Activated T-cell treated with anti-CD3 and anti-CD28 coated beads, Interleukin-2, amount 50 U/mL, for 24 hours (primary cell): ENCODE data around the gene SMARCD3.

Source experiments
- DNase-seq: peaks from one replicate; pipeline ENCODE4 v3.0.0-alpha.2; 2020
- H3K27ac Mint-ChIP-seq: 2 replicates; pipeline ENCODE4 v1.8.0; 2020; ENCODE audit warnings: mild to moderate bottlenecking, mixed read lengths
- H3K27me3 Mint-ChIP-seq: 2 replicates; pipeline ENCODE4 v1.8.0; 2020; ENCODE audit warnings: mixed read lengths
- H3K36me3 Mint-ChIP-seq: 2 replicates; pipeline ENCODE4 v1.8.0; 2020; ENCODE audit warnings: low read depth, mixed read lengths
- H3K4me1 Mint-ChIP-seq: 2 replicates; pipeline ENCODE4 v1.8.0; 2020; ENCODE audit warnings: low read depth, mixed read lengths
- H3K4me3 Mint-ChIP-seq: 2 replicates; pipeline ENCODE4 v1.8.0; 2020; ENCODE audit warnings: mild to moderate bottlenecking, moderate library complexity, mixed read lengths
- H3K9me3 Mint-ChIP-seq: 2 replicates; pipeline ENCODE4 v1.8.0; 2020; ENCODE audit warnings: mixed read lengths

Gene SMARCD3

GRCh38 chr7:151239837-151240459, 8.5 kb downstream of the SMARCD3 start:
- no peaks in the 10 kb centered on the region for H3K27me3 Mint-ChIP-seq
- H3K36me3 Mint-ChIP-seq: peaks cover 56% of the 10 kb centered on the region
- DNase-seq: no peak
- no peaks in the 10 kb centered on the region for H3K9me3 Mint-ChIP-seq
- H3K4me1 Mint-ChIP-seq: peaks cover 30% of the 10 kb centered on the region
- no peak overlapping the region for H3K4me3 Mint-ChIP-seq
- H3K27ac Mint-ChIP-seq: peak overlapping the region; percentile 50

- no peak for DNase-seq
- H3K4me1 Mint-ChIP-seq: peaks cover 30% of the 10 kb centered on the region
- no peaks in the 10 kb centered on the region for H3K27me3 Mint-ChIP-seq
- H3K9me3 Mint-ChIP-seq: no peaks in the 10 kb centered on the region
- H3K36me3 Mint-ChIP-seq: peaks cover 63% of the 10 kb centered on the region
- H3K27ac Mint-ChIP-seq: no peak overlapping the region
- no peak overlapping the region for H3K4me3 Mint-ChIP-seq
Observed at GRCh38 chr7:151238924-151239836, 9.3 kb downstream of the SMARCD3 start.

GRCh38 chr7:151238190-151238810, 10.2 kb downstream of the SMARCD3 start:
- Mint-ChIP-seq H3K9me3 (no peaks in the 10 kb centered on the region), H3K36me3 (peaks cover 72% of the 10 kb centered on the region), H3K4me1 (peaks cover 30% of the 10 kb centered on the region), H3K4me3 (no peak overlapping the region), H3K27me3 (no peaks in the 10 kb centered on the region), H3K27ac (no peak overlapping the region)
- no peak for DNase-seq

- no peaks in the 10 kb centered on the region for H3K27me3 Mint-ChIP-seq
- peaks cover 25% of the 10 kb centered on the region for H3K4me1 Mint-ChIP-seq
- H3K4me3 Mint-ChIP-seq: no peak overlapping the region
- DNase-seq: no peak
- H3K36me3 Mint-ChIP-seq: peaks cover 79% of the 10 kb centered on the region
- H3K9me3 Mint-ChIP-seq: no peaks in the 10 kb centered on the region
- no peak overlapping the region for H3K27ac Mint-ChIP-seq
Observed at GRCh38 chr7:151237244-151238189, 11.0 kb downstream of the SMARCD3 start.

GRCh38 chr7:151236406-151236805, 12.1 kb downstream of the SMARCD3 start:
- Mint-ChIP-seq H3K4me1 (peaks cover 33% of the 10 kb centered on the region), H3K4me3 (no peak overlapping the region), H3K27ac (no peak overlapping the region), H3K36me3 (peaks cover 79% of the 10 kb centered on the region), H3K27me3 (no peaks in the 10 kb centered on the region), H3K9me3 (no peaks in the 10 kb centered on the region)
- DNase-seq: no peak

GRCh38 chr7:151235091-151235787, 13.3 kb downstream of the SMARCD3 start:
- H3K4me3 Mint-ChIP-seq: peak overlapping the region; percentile 23
- no peak for DNase-seq
- H3K27ac Mint-ChIP-seq: peak overlapping the region; percentile 99
- H3K27me3 Mint-ChIP-seq: no peaks in the 10 kb centered on the region
- no peaks in the 10 kb centered on the region for H3K9me3 Mint-ChIP-seq
- H3K36me3 Mint-ChIP-seq: peaks cover 70% of the 10 kb centered on the region
- peaks cover 37% of the 10 kb centered on the region for H3K4me1 Mint-ChIP-seq

GRCh38 chr7:151233804-151234203, 14.7 kb downstream of the SMARCD3 start:
- peak overlapping the region; percentile 99 for H3K27ac Mint-ChIP-seq
- peak overlapping the region; percentile 99 for H3K4me3 Mint-ChIP-seq
- H3K4me1 Mint-ChIP-seq: peaks cover 37% of the 10 kb centered on the region
- no peaks in the 10 kb centered on the region for H3K27me3 Mint-ChIP-seq
- DNase-seq: no peak
- H3K9me3 Mint-ChIP-seq: no peaks in the 10 kb centered on the region
- H3K36me3 Mint-ChIP-seq: peaks cover 59% of the 10 kb centered on the region

- Mint-ChIP-seq H3K4me3 (peak overlapping the region; percentile 99), H3K36me3 (peaks cover 54% of the 10 kb centered on the region), H3K4me1 (peaks cover 39% of the 10 kb centered on the region)
Observed at GRCh38 chr7:151232917-151233701, 15.4 kb downstream of the SMARCD3 start.

GRCh38 chr7:151232091-151232916, 16.2 kb downstream of the SMARCD3 start, which contains the start of gene CHPF2:
TSS of gene CHPF2 (plus strand) at chr7:151232483. CDS start at chr7:151234012, 1,529 bp downstream.
- no peaks in the 10 kb centered on the region for H3K27me3 Mint-ChIP-seq
- peaks cover 48% of the 10 kb centered on the region for H3K36me3 Mint-ChIP-seq
- peak within 1 kb of the TSS; percentile 99 for H3K4me3 Mint-ChIP-seq
- peaks cover 46% of the 10 kb centered on the region for H3K4me1 Mint-ChIP-seq
- no peaks in the 10 kb centered on the region for H3K9me3 Mint-ChIP-seq
- DNase-seq: peak; percentile 91
- peak within 1 kb of the TSS; percentile 99 for H3K27ac Mint-ChIP-seq

More at GRCh38 chr7:151232917-151233701, 15.4 kb downstream of the SMARCD3 start:
- peak; percentile 84 for DNase-seq
- H3K9me3 Mint-ChIP-seq: no peaks in the 10 kb centered on the region
- H3K27me3 Mint-ChIP-seq: no peaks in the 10 kb centered on the region
- peak overlapping the region; percentile 99 for H3K27ac Mint-ChIP-seq

- no peaks in the 10 kb centered on the region for H3K9me3 Mint-ChIP-seq
- peak overlapping the region; percentile 99 for H3K4me3 Mint-ChIP-seq
- peaks cover 47% of the 10 kb centered on the region for H3K36me3 Mint-ChIP-seq
- no peak overlapping the region for H3K27ac Mint-ChIP-seq
- peaks cover 54% of the 10 kb centered on the region for H3K4me1 Mint-ChIP-seq
- DNase-seq: no peak
- no peaks in the 10 kb centered on the region for H3K27me3 Mint-ChIP-seq
Observed at GRCh38 chr7:151231080-151231479, 17.4 kb downstream of the SMARCD3 start.

GRCh38 chr7:151229249-151229648, 19.2 kb downstream of the SMARCD3 start:
- Mint-ChIP-seq H3K4me3 (no peak overlapping the region), H3K4me1 (peaks cover 57% of the 10 kb centered on the region), H3K27ac (no peak overlapping the region), H3K9me3 (no peaks in the 10 kb centered on the region), H3K27me3 (no peaks in the 10 kb centered on the region), H3K36me3 (peaks cover 48% of the 10 kb centered on the region)
- no peak for DNase-seq
